HepG2 (cell line): ENCODE measurements around the gene SLC25A44. TPM values are rescaled to one million over a fixed set of nuclear protein-coding genes. Genes with fewer than 3 reads are reported as not detected.

ENCODE experiments used
- ADNP ChIP-seq: sonication (generic); formaldehyde crosslinking; IDR thresholded peaks from 2 replicates; pipeline ENCODE4 v1.4.0; 2020; ENCODE audit warnings: missing genetic modification reagents
- ASH2L ChIP-seq: fragments of 300-600, 200-600 bp; sonication (generic); IDR thresholded peaks from 2 replicates; pipeline ENCODE4 v1.7.0; 2017; ENCODE audit warnings: low read depth, mild to moderate bottlenecking, moderate library complexity, mixed read lengths, low read length; ENCODE audit not compliant: insufficient read length
- FOXP1 ChIP-seq, 2 experiments: fragments of 450-650 bp in 1 of 2; IDR thresholded peaks; 2 replicates each; pipeline ENCODE4 v1.6.1; 2017 to 2018; ENCODE audit warnings: antibody characterized with exemption in 1 of 2
- HNF4G ChIP-seq, 2 experiments: sonication (generic) in 1 of 2; formaldehyde crosslinking in 1 of 2; IDR thresholded peaks; 2 replicates each; pipeline versions ENCODE4 v1.4.0 to v1.6.1; 2011 to 2020; ENCODE audit warnings: borderline replicate concordance in 2 of 2, low read depth in 2 of 2, mild to moderate bottlenecking in 2 of 2, low read length in 1 of 2, missing genetic modification reagents in 1 of 2, moderate library complexity in 1 of 2
- HNRNPH1 ChIP-seq: fragments of 200-400 bp; formaldehyde crosslinking; optimal IDR thresholded peaks from 2 replicates; pipeline ENCODE3; 2017; ENCODE audit warnings: mild to moderate bottlenecking, low read depth, low read length
- IRX3 ChIP-seq: sonication (generic); formaldehyde crosslinking; IDR thresholded peaks from 2 replicates; pipeline ENCODE4 v1.8.1; 2023; ENCODE audit warnings: mild to moderate bottlenecking, low read depth, missing genetic modification reagents, borderline replicate concordance
- JUN ChIP-seq: sonication (generic); formaldehyde crosslinking; IDR thresholded peaks from 2 replicates; pipeline ENCODE4 v1.4.0; 2020; ENCODE audit warnings: mild to moderate bottlenecking, missing genetic modification reagents
- MBD4 ChIP-seq: IDR thresholded peaks from 2 replicates; pipeline ENCODE4 v1.6.1; 2012; ENCODE audit warnings: low read length, inconsistent platforms, borderline replicate concordance
- NCOA5 ChIP-seq: sonication (generic); formaldehyde crosslinking; IDR thresholded peaks from 2 replicates; pipeline ENCODE4 v1.4.0; 2020; ENCODE audit warnings: missing genetic modification reagents
- PLSCR1 ChIP-seq: sonication (generic); formaldehyde crosslinking; IDR thresholded peaks from 2 replicates; pipeline ENCODE4 v1.5.0; 2020; ENCODE audit warnings: missing genetic modification reagents, mild to moderate bottlenecking, borderline replicate concordance
- POGZ ChIP-seq: sonication (generic); formaldehyde crosslinking; IDR thresholded peaks from 2 replicates; pipeline ENCODE4 v1.4.0; 2020; ENCODE audit warnings: mild to moderate bottlenecking, missing genetic modification reagents
- RFXANK ChIP-seq: IDR thresholded peaks from 2 replicates; pipeline ENCODE4 v1.6.1; 2016
- SRF ChIP-seq: IDR thresholded peaks from 2 replicates; pipeline ENCODE4 v1.6.1; 2011; ENCODE audit warnings: mild to moderate bottlenecking, low read depth, low read length, moderate library complexity
- ZFP36L1 ChIP-seq: sonication (generic); formaldehyde crosslinking; IDR thresholded peaks from 2 replicates; pipeline ENCODE4 v1.8.0; 2022; ENCODE audit warnings: mild to moderate bottlenecking, missing genetic modification reagents, moderate library complexity
- ZFP37 ChIP-seq: sonication (generic); formaldehyde crosslinking; IDR thresholded peaks from 2 replicates; pipeline ENCODE4 v1.4.0; 2020; ENCODE audit warnings: missing genetic modification reagents, borderline replicate concordance
- ZNF451 ChIP-seq: sonication (generic); formaldehyde crosslinking; IDR thresholded peaks from 2 replicates; pipeline ENCODE4 v1.5.0; 2020; ENCODE audit warnings: mild to moderate bottlenecking, missing genetic modification reagents
- ZNF619 ChIP-seq: sonication (generic); formaldehyde crosslinking; IDR thresholded peaks from 2 replicates; pipeline ENCODE4 v1.4.0; 2020; ENCODE audit warnings: mild to moderate bottlenecking, missing genetic modification reagents
- ZNF709 ChIP-seq: sonication (generic); formaldehyde crosslinking; IDR thresholded peaks from 2 replicates; pipeline ENCODE4 v1.5.0; 2020; ENCODE audit warnings: mild to moderate bottlenecking, missing genetic modification reagents
- ZNF777 ChIP-seq: sonication (generic); formaldehyde crosslinking; IDR thresholded peaks from 2 replicates; pipeline ENCODE4 v1.4.0; 2020; ENCODE audit warnings: missing genetic modification reagents
- ZNF891 ChIP-seq: sonication (generic); formaldehyde crosslinking; IDR thresholded peaks from 2 replicates; pipeline ENCODE4 v1.5.0; 2020; ENCODE audit warnings: mild to moderate bottlenecking, missing genetic modification reagents
- polyA plus RNA-seq, 8 experiments: library from polyadenylated mRNA; depleted of rRNA in 3 of 8; stranded (reverse) in 7 of 8; unstranded in 1 of 8; fragments of >200 nt; fragmentation: Illumina TruSeq in 4 of 8; extraction: Trizol in 4 of 8; gene quantifications; 2 replicates each; pipeline versions ENCODE4 v1.2.1 to v1.2.3, GENCODE V29; 2011 to 2016; ENCODE audit warnings: low read depth in 4 of 8, missing spikeins in 1 of 8, mixed read lengths in 1 of 8; ENCODE audit not compliant: insufficient read depth in 1 of 8
- total RNA-seq, 5 experiments: library from RNA; depleted of rRNA; stranded (reverse); fragments of >200 nt; fragmentation: Illumina TruSeq; extraction: Trizol; gene quantifications; 2 replicates each; pipeline ENCODE4 v1.2.3, GENCODE V29; 2016; ENCODE audit warnings: low read depth in 1 of 5
- TF ChIP-seq, protein P1 (sequence below): sonication (generic); formaldehyde crosslinking; IDR thresholded peaks from 2 replicates; pipeline ENCODE4 v1.8.1; 2023; ENCODE audit warnings: mild to moderate bottlenecking, moderate library complexity, missing genetic modification reagents
- TF ChIP-seq, protein P2 (sequence below): sonication (generic); formaldehyde crosslinking; IDR thresholded peaks from 2 replicates; pipeline ENCODE4 v1.4.0; 2020; ENCODE audit warnings: mild to moderate bottlenecking, missing genetic modification reagents
- TF ChIP-seq, protein P3 (sequence below): sonication (generic); formaldehyde crosslinking; IDR thresholded peaks from 2 replicates; pipeline ENCODE4 v1.9.0; 2021; ENCODE audit warnings: missing genetic modification reagents, mild to moderate bottlenecking, borderline replicate concordance
- TF ChIP-seq, protein P4 (sequence below): IDR thresholded peaks from 2 replicates; pipeline ENCODE4 v1.6.1; 2016; ENCODE audit warnings: control low read depth

The SLC25A44 gene
- total and polyA plus RNA-seq, 2 of the 13 experiments (the other 11 are each of a cell fraction or from before 2014, with no cell fraction given) = 10.7 to 13.4 TPM

- TF ChIP-seq IRX3 (CRISPR knock-in tag) (0 out of 2 replicates have a peak, but pooled peaks have one; percentile 81), ZNF709 (no peak), ADNP (no peak), JUN (CRISPR knock-in tag) (peak; percentile 74; the same call in 1 of the 2 replicates), MBD4 (no peak), FOXP1 (IDR thresholded peaks at IDR 0.05) (no peak), FOXP1 (CRISPR knock-in tag; IDR thresholded peaks at IDR 0.05) (no peak), ZFP37 (CRISPR knock-in tag) (no peak; the same call in 1 of the 2 replicates), HNRNPH1 (no peak), PLSCR1 (no peak), ZNF451 (CRISPR knock-in tag) (0 out of 2 replicates have a peak, but pooled peaks have one; percentile 27), RFXANK (CRISPR knock-in tag) (no peak), ZNF891 (peak; percentile 60; the same call in 1 of the 2 replicates), ZNF619 (peak; percentile 62), SRF (no peak), ZFP36L1 (CRISPR knock-in tag) (peak; percentile 88), ZNF777 (no peak), ASH2L (peak; percentile 88), NCOA5 (CRISPR knock-in tag) (no peak), POGZ (CRISPR knock-in tag) (peak; percentile 80; the same call in 1 of the 2 replicates), HNF4G (IDR thresholded peaks at IDR 0.05; ENCODE audit: borderline replicate concordance, low read depth, low read length) (no peak), HNF4G (CRISPR knock-in tag; IDR thresholded peaks at IDR 0.05; ENCODE audit: borderline replicate concordance, low read depth) (peak; percentile 63; the same call in 1 of the 2 replicates)
- TF ChIP-seq, protein P1, sequence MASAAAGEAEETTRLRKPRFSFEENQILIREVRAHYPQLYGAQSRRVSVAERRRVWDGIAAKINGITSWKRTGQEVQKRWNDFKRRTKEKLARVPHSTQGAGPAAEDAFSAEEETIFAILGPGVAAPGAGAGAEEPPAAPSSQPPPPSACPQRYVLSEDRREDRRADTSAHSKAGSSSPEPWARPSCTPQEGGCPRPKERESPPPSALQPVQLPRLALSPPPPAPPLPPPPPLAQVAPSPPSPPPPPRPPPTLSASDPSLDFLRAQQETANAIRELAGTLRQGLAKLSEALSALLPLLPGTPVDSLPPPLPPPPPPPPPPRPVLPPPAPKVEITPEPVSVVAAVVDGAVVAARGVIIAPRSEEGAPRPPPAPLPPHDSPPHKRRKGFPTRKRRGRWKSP (CRISPR knock-in tag) = peak; percentile 87
- TF ChIP-seq, protein P2, sequence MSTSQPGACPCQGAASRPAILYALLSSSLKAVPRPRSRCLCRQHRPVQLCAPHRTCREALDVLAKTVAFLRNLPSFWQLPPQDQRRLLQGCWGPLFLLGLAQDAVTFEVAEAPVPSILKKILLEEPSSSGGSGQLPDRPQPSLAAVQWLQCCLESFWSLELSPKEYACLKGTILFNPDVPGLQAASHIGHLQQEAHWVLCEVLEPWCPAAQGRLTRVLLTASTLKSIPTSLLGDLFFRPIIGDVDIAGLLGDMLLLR = 0 out of 2 replicates have a peak, but pooled peaks have one; percentile 21
- TF ChIP-seq, protein P3, sequence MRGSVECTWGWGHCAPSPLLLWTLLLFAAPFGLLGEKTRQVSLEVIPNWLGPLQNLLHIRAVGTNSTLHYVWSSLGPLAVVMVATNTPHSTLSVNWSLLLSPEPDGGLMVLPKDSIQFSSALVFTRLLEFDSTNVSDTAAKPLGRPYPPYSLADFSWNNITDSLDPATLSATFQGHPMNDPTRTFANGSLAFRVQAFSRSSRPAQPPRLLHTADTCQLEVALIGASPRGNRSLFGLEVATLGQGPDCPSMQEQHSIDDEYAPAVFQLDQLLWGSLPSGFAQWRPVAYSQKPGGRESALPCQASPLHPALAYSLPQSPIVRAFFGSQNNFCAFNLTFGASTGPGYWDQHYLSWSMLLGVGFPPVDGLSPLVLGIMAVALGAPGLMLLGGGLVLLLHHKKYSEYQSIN (CRISPR knock-in tag) = no peak
- TF ChIP-seq, protein P4, sequence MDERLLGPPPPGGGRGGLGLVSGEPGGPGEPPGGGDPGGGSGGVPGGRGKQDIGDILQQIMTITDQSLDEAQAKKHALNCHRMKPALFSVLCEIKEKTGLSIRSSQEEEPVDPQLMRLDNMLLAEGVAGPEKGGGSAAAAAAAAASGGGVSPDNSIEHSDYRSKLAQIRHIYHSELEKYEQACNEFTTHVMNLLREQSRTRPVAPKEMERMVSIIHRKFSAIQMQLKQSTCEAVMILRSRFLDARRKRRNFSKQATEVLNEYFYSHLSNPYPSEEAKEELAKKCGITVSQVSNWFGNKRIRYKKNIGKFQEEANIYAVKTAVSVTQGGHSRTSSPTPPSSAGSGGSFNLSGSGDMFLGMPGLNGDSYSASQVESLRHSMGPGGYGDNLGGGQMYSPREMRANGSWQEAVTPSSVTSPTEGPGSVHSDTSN (CRISPR knock-in tag) = peak; percentile 89
These were observed 19.1 kb downstream of the SLC25A44 start, which contains the start of gene PMF1 (continued) for GRCh38 chr1:156212833-156213643.
